ENCODE measurements around the gene GHRL. TPM values are rescaled to one million over a fixed set of nuclear protein-coding genes. Genes with fewer than 3 reads are reported as not detected.
A peak's percentile ranks its signal among the peaks of the same experiment; 100 is the strongest.

Gene GHRL
- total and polyA plus RNA-seq, 8 donors = 5.1 to 22.0 (median 6.7) TPM

- Histone ChIP-seq H3K4me1 (no peaks in the 10 kb centered on the region), H3K27ac (peak overlapping the region; percentile 73 to 79 (median 78)), H3K9me3 (no peaks in the 10 kb centered on the region), H3K4me3 (peak overlapping the region; percentile 66 to 98 (median 94)), H3K27me3 (no peaks in the 10 kb centered on the region), H3K36me3 (peaks cover 0 to 16% (median under 1%) of the 10 kb centered on the region in 3 donors)
- no peak for TF ChIP-seq CTCF (IDR thresholded peaks at IDR 0.05)
- DNase-seq (no peak), FAIRE-seq (no peak), ATAC-seq (peak in 3 of 4 donors; percentile 4 to 9 (median 6))
- intact Hi-C loops (cut with DNase I) = no loop called here
- 0 to 1% methylated on average over 9 of the region's 9 CpGs for WGBS, 2 donors
These were observed 27.6 kb upstream of the GHRL start for GRCh38 chr3:10320320-10320677.

- Histone ChIP-seq H3K4me1 (no peaks in the 10 kb centered on the region), H3K27me3 (no peaks in the 10 kb centered on the region), H3K27ac (no peak overlapping the region), H3K9me3 (no peaks in the 10 kb centered on the region), H3K36me3 (peaks cover 0 to 21% (median 5%) of the 10 kb centered on the region in 3 donors), H3K4me3 (peak overlapping the region; percentile 66 to 98 (median 94))
- FAIRE-seq (no peak), ATAC-seq (no peak), DNase-seq (no peak)
- TF ChIP-seq CTCF (IDR thresholded peaks at IDR 0.05) = no peak
- 2 to 6% methylated on average over 3 of the region's 3 CpGs for WGBS, 2 donors
- intact Hi-C loops (cut with DNase I) = no loop called here
These were observed 27.1 kb upstream of the GHRL start for GRCh38 chr3:10319804-10320203.

- FAIRE-seq (no peak), ATAC-seq (no peak), DNase-seq (no peak)
- Histone ChIP-seq H3K27ac (no peak overlapping the region), H3K9me3 (no peaks in the 10 kb centered on the region), H3K27me3 (no peaks in the 10 kb centered on the region), H3K36me3 (peaks cover 0 to 26% (median 11%) of the 10 kb centered on the region in 3 donors), H3K4me1 (no peaks in the 10 kb centered on the region), H3K4me3 (peak overlapping the region in 1 of 4 donors; percentile 66)
- 29 to 34% methylated on average over 6 of the region's 6 CpGs for WGBS, 2 donors
- TF ChIP-seq CTCF (IDR thresholded peaks at IDR 0.05) = no peak
- intact Hi-C loops (cut with DNase I) = no loop called here
These were observed 26.5 kb upstream of the GHRL start for GRCh38 chr3:10319251-10319650.

GRCh38 chr3:10317961-10318350, 25.2 kb upstream of the GHRL start:
- Histone ChIP-seq H3K9me3 (no peaks in the 10 kb centered on the region), H3K36me3 (peaks cover 0 to 30% (median 11%) of the 10 kb centered on the region in 3 donors), H3K27ac (no peak overlapping the region), H3K27me3 (no peaks in the 10 kb centered on the region), H3K4me1 (no peaks in the 10 kb centered on the region), H3K4me3 (no peak overlapping the region)
- no peak for DNase-seq
- ATAC-seq = no peak
- WGBS, 2 donors = 59 to 63% methylated on average over 3 of the region's 3 CpGs
- intact Hi-C loops (cut with DNase I) = no loop called here
- TF ChIP-seq CTCF (IDR thresholded peaks at IDR 0.05) = no peak
- FAIRE-seq = no peak

GRCh38 chr3:10317311-10317960, 24.7 kb upstream of the GHRL start:
- peaks cover 0 to 35% (median 14%) of the 10 kb centered on the region in 3 donors for H3K36me3 ChIP-seq
- no peaks in the 10 kb centered on the region for H3K27me3 ChIP-seq
- intact Hi-C loops (cut with DNase I) = no loop called here
- no peak for DNase-seq
- H3K27ac ChIP-seq = no peak overlapping the region
- 78 to 84% methylated on average over 4 of the region's 4 CpGs for WGBS, 2 donors
- no peak for ATAC-seq
- H3K9me3 ChIP-seq = no peaks in the 10 kb centered on the region
- H3K4me1 ChIP-seq = no peaks in the 10 kb centered on the region
- no peak for FAIRE-seq
- no peak overlapping the region for H3K4me3 ChIP-seq
- no peak for TF ChIP-seq CTCF (IDR thresholded peaks at IDR 0.05)
